Endothelial cell (in vitro differentiated cells): Measurements from ENCODE around the gene PTPRD. TPM values are rescaled to one million over a fixed set of nuclear protein-coding genes. Genes with fewer than 3 reads are reported as not detected.

Experiments
- DNase-seq: peaks from one replicate; pipeline ENCODE4 v3.0.0; 2021; ENCODE audit warnings: low spot score
- H3K27ac Mint-ChIP-seq: one replicate; pipeline ENCODE4 v1.8.0; 2021; ENCODE audit warnings: mixed read lengths, inconsistent platforms; ENCODE audit not compliant: unreplicated experiment
- H3K27me3 Mint-ChIP-seq: one replicate; pipeline ENCODE4 v1.8.0; 2021; ENCODE audit warnings: mild to moderate bottlenecking, moderate library complexity, mixed read lengths, inconsistent platforms; ENCODE audit not compliant: unreplicated experiment
- H3K36me3 Mint-ChIP-seq: one replicate; pipeline ENCODE4 v1.8.0; 2021; ENCODE audit warnings: mild to moderate bottlenecking, low read depth, mixed read lengths, inconsistent platforms; ENCODE audit not compliant: unreplicated experiment
- H3K4me1 Mint-ChIP-seq: one replicate; pipeline ENCODE4 v1.8.0; 2021; ENCODE audit warnings: mild to moderate bottlenecking, mixed read lengths, inconsistent platforms; ENCODE audit not compliant: unreplicated experiment
- H3K4me3 Mint-ChIP-seq: one replicate; pipeline ENCODE4 v1.8.0; 2021; ENCODE audit warnings: mild to moderate bottlenecking, mixed read lengths, inconsistent platforms; ENCODE audit not compliant: unreplicated experiment
- H3K9me3 Mint-ChIP-seq: one replicate; pipeline ENCODE4 v1.8.0; 2021; ENCODE audit warnings: mixed read lengths, inconsistent platforms; ENCODE audit not compliant: unreplicated experiment
- CTCF ChIP-seq: fragments of 200-600 bp; sonication (generic); IDR thresholded peaks from one replicate; pipeline ENCODE4 v1.5.0; 2021; ENCODE audit warnings: antibody characterized with exemption; ENCODE audit not compliant: unreplicated experiment
- total RNA-seq: library from RNA; stranded (reverse); fragmentation: NEBNext Ultra II Directional; extraction: Animal tissue kit (Norgen Biotek cat#: 25700); gene quantifications from one replicate; pipeline ENCODE4 v1.2.1, GENCODE V29; 2021; ENCODE audit not compliant: unreplicated experiment

PTPRD gene
- total RNA-seq, 1 donor from 2014 or later: 47.8 TPM

GRCh38 chr9:8284884-8285283 lies 2327.9 kb downstream of the PTPRD start:
- no peaks in the 10 kb centered on the region for H3K36me3 Mint-ChIP-seq
- H3K27me3 Mint-ChIP-seq: peaks cover 1% of the 10 kb centered on the region
- no peak for TF ChIP-seq CTCF
- no peak overlapping the region for H3K27ac Mint-ChIP-seq
- no peaks in the 10 kb centered on the region for H3K9me3 Mint-ChIP-seq
- no peak for DNase-seq
- peaks cover 6% of the 10 kb centered on the region for H3K4me1 Mint-ChIP-seq
- no peak overlapping the region for H3K4me3 Mint-ChIP-seq

- Mint-ChIP-seq H3K36me3 (no peaks in the 10 kb centered on the region), H3K9me3 (no peaks in the 10 kb centered on the region), H3K27ac (no peak overlapping the region), H3K27me3 (no peaks in the 10 kb centered on the region), H3K4me1 (peaks cover 6% of the 10 kb centered on the region), H3K4me3 (no peak overlapping the region)
- DNase-seq: no peak
- no peak for TF ChIP-seq CTCF
Observed at GRCh38 chr9:8282535-8282934, 2330.3 kb downstream of the PTPRD start.

GRCh38 chr9:8280811-8281210 lies 2332.0 kb downstream of the PTPRD start:
- no peaks in the 10 kb centered on the region for H3K27me3 Mint-ChIP-seq
- no peak for TF ChIP-seq CTCF
- H3K4me1 Mint-ChIP-seq: peaks cover 6% of the 10 kb centered on the region
- no peak overlapping the region for H3K27ac Mint-ChIP-seq
- peaks cover 8% of the 10 kb centered on the region for H3K36me3 Mint-ChIP-seq
- DNase-seq: no peak
- H3K4me3 Mint-ChIP-seq: no peak overlapping the region
- H3K9me3 Mint-ChIP-seq: peaks cover 4% of the 10 kb centered on the region

- DNase-seq: no peak
- no peak for TF ChIP-seq CTCF
- H3K4me3 Mint-ChIP-seq: no peak overlapping the region
- H3K4me1 Mint-ChIP-seq: peaks cover 6% of the 10 kb centered on the region
- H3K9me3 Mint-ChIP-seq: peaks cover 4% of the 10 kb centered on the region
- H3K27ac Mint-ChIP-seq: no peak overlapping the region
- H3K36me3 Mint-ChIP-seq: peaks cover 8% of the 10 kb centered on the region
- H3K27me3 Mint-ChIP-seq: no peaks in the 10 kb centered on the region
Observed at GRCh38 chr9:8278048-8278447, 2334.8 kb downstream of the PTPRD start.

- Mint-ChIP-seq H3K4me1 (no peaks in the 10 kb centered on the region), H3K9me3 (no peaks in the 10 kb centered on the region), H3K36me3 (no peaks in the 10 kb centered on the region), H3K27ac (no peak overlapping the region), H3K27me3 (no peaks in the 10 kb centered on the region), H3K4me3 (no peak overlapping the region)
- no peak for DNase-seq
- no peak for TF ChIP-seq CTCF
Observed at GRCh38 chr9:8270235-8270634, 2342.6 kb downstream of the PTPRD start.
